GM19240 (cell line): ENCODE results near the gene L3MBTL4.
"Not testable (repeated sequence)": the region's sequence is repeated elsewhere in the genome, so short reads cannot be mapped to it uniquely, and the experiment has no call there.

Source experiments
- DNase-seq: peaks from one replicate; pipeline ENCODE4 v3.0.0; 2011; ENCODE audit warnings: low spot score; ENCODE audit not compliant: insufficient read length

Gene L3MBTL4

DNA sequence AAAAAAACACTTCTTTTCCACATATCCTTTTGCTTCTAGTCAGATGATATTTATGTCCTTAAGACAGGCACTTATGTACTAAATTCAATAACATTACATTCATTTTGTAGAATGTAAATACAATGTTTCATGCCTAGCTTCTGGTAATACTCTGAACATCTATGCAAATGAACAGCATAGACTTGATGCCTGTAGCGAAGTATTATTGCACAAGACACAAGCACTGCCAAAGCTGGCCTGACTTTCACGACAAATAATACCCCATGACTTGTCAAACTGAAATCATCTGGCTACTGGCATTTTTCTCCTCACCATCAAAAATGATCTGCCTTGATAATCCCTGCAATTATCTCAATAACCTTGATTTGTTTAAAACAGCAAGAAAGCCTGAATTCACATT lies 101.3 kb downstream of the L3MBTL4 start:
- no peak for DNase-seq

GRCh38 chr18:6311456-6312215 lies 103.1 kb downstream of the L3MBTL4 start:
- no peak for DNase-seq

DNA sequence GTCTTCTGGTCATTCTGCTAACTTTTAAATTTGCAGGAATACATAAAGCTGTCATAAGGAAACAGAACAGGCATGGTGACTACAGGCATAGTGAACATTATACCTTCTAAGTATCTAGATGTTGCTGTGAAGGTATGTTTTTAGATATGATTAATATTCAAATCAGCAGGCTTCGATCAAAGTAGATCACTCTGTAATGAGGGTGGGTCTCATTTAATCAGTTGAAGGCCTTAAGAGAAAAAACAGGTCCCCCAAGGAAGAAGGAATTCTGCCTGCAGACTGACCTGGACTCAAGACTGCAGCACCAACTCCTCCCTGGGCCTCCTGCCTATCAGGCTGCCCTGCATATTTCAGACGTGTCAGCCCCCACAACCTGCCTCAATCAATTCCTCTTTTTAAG lies 104.0 kb downstream of the L3MBTL4 start:
- no peak for DNase-seq

DNA sequence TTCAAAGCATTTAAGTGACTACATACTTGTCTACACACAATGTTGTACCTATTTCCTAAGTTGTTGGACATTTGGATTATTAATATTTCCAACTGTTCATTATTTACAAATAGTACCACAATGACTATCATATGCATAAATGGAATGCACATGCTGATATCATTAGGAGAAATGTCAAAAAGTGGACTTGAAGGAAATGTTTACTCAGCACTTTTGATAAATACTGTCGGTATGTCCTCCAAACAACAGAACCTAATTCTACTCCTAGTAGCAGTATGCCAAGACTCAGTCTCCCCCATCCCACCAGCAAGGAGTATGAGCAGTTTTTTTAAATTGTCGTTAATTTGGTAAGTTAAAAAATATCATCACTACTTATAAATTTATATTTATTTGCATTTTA lies 116.8 kb downstream of the L3MBTL4 start:
- DNase-seq: no peak

DNA sequence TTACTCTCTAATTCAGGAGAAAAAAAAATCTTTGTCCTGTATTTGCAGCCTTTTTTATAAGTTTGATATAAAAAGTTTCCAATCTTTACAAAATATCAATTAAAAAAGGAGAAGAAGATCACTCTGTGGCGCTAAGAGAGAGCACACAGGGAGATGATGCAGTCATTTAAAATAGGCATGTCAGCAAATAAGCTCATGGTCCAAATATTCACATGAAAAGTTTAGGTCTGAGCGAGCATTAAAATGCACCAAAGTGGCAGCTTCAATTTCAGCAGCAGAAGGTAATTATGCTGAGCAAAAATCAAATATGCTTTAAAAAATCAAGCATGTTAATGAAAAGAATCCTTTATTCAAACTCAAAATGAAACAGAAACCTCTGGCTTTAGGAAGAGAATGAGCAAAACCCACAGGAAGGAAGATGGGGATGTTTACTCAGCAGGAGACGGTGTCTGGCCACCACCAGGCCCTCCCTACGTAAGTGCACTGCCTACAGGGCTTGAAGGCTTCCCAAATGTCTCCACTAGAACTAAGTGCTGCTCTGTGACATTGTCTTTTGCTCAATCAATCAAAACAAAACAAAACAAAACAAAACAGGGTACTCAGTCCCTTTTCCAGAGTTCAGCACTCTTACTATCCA lies 120.4 kb downstream of the L3MBTL4 start:
- no peak for DNase-seq

DNA sequence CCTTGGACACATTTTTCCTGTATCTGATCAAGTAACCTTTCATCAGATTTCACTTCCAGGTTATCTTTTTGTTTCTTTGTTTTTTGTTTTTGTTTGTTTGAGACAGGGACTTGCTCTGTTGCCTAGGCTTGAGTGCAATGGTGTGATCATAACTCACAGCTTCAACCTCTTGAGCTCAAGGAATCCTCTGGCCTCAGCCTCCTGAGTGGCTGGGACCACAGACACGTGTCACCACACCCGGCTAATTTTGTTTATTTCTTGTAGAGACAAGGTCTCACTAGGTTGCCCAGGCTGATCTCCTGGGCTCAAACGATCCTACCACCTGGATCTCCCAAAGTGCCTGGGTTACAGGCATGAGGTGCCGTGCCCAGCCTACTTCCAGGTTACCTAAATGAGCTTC lies 124.9 kb downstream of the L3MBTL4 start:
- DNase-seq: no peak

GRCh38 chr18:6286585-6286984 lies 128.1 kb downstream of the L3MBTL4 start:
- DNase-seq: no peak

GRCh38 chr18:6284761-6285160 lies 129.9 kb downstream of the L3MBTL4 start:
- DNase-seq: no peak

DNA sequence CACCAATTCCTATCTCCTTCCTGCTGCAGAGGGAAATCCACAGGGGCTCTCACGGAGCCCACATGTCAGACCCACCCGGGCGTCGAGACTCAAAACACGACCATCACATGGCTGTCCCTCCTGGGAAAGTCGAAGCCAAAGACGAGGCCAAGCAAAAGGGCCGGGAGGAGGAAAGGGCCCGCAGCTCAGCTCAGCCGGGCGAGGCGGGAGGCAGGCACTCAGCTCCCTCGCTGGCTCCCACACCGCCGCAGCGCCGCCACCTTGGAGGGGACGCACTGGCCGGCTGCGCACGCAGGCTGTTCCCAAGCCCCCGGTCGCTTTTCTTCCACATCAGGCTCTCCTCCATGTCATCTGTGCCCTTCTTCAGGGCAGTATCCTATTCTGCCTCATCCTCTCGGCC lies 130.4 kb downstream of the L3MBTL4 start:
- DNase-seq: no peak

DNA sequence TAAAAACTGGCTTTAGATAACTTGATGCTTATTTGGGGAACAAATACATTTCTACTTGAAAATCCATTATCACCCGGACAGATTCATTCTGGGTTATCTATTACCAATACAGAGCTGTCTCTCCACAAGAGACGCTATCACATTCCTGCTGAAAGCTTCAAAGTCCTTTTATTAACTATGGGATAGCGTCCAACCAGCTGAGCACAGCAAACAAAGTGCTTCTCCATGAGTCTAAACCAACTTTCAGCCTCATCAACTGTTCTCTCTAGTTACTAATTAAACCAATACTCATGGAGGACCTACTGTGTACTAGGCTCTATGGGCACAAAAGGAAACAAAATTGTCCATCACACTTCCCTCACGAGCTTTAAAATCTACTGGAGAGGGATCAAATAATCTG lies 132.8 kb downstream of the L3MBTL4 start:
- DNase-seq: no peak

DNA sequence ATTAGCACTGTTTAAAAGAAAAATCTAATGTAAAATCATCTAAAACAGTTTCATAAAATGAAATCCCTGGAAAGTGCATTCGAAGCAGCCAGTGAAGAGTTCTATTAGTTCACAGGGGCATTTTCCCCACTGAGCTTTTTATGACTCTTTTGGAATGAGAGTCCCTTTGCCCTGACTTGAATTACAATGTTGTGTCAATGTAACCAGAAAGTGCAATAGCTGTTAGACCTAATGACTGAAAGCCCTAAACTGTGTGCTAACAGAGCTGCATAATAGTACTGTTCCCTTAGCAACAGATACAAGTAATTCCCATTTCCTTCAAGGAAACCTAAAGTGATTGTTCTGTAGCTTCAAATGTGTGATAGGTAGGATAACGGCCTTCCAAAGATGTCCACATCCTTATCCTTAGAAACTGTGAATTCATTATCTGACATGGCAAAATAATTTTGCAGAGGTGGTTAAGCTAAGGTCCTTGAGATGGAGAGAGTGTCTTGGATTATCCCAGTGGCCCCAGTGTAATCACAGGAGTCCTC lies 134.4 kb downstream of the L3MBTL4 start:
- DNase-seq: no peak

- no peak for DNase-seq
These were observed 135.4 kb downstream of the L3MBTL4 start for GRCh38 chr18:6279308-6279707.

DNA sequence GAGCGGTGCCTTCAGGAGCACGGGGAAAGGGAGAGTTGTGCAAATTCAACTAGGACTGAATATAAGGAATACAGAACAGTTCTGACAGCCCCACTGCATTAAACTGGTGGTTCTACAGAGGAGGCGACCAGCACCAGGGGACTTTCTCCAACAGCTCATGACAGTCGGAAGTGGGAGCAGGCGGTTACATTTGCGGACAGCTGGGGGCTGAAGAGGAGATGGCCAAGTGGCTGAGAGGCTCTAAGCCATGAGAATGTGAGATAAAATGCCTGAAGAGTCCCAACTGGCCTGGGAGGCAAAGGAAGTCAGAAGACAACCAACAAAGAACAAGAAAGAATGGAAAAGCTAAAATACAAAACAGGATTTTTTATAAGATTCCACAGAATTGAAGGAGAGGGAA lies 141.3 kb downstream of the L3MBTL4 start:
- DNase-seq: no peak

- not testable (repeated sequence) for DNase-seq
These were observed 142.6 kb downstream of the L3MBTL4 start for GRCh38 chr18:6272144-6272543.

GRCh38 chr18:6271585-6271984 lies 143.1 kb downstream of the L3MBTL4 start:
- DNase-seq: no peak

DNA sequence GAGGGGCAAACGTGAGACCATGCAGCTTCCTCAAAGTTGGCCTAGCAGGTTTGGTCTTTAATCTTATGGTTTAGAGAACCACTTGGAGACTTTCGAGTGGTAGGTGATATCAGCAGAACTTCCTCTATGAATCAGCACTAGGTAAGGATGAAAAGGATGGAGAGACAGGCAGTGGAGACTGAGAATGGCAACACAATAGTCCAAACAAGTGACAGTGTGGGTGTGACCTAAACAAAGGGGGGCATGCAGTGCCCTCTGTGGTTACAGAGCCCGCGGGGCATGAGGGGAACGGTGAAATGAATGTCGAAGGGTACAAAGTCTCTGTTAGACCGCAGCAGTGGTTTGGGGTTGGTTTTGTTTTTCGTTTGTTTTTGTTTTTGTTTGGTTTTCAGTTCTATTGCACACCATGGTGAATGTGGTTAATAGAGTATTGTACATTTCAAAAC lies 143.9 kb downstream of the L3MBTL4 start:
- DNase-seq: no peak

DNA sequence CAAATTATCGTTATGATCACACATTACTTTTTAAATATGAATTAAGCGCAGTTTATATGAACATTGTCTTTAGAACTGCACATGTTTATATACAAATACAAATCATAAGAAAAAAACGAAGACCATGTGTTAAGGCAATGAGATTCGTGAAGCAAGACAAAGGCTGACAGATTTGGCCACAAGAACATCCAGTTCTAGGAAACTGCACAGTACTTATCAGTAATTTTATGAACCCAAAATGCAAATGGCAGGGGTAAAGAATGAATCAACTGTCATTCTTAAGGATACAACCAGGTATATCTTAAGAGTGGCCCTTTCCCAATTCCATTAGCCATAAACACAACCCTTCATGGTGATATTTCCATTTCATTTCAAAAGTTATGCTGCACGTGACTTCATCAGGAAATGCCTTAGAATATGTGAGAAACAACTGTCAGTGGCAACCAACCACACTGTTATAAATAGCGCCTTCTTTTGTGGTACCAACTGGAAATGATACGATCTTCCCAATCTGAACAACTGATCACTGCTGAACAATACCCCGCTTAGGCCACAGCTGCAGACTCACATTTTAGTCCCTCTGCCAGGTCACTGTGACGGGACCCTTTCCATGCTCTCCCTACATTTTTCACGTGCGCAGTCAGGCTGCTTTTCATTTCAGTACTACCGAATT lies 144.9 kb downstream of the L3MBTL4 start:
- no peak for DNase-seq

DNA sequence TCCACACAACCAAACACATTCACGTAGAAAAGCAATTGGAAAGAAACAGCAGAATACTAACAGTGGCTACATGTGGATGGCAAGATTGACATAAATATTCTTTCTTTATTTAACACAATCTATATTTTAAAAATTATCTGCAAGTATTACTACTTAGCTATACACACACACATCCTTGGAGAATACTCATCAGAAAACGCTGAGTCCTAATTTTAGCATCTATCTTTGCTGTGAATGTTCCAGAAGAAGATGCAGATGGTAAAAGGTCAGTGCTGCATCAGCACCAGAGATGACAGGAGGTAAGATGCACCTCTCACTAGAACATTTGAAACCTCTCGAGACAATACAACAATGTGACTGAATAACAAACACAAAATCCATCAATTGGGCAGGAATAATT lies 148.5 kb downstream of the L3MBTL4 start:
- DNase-seq: no peak

DNA sequence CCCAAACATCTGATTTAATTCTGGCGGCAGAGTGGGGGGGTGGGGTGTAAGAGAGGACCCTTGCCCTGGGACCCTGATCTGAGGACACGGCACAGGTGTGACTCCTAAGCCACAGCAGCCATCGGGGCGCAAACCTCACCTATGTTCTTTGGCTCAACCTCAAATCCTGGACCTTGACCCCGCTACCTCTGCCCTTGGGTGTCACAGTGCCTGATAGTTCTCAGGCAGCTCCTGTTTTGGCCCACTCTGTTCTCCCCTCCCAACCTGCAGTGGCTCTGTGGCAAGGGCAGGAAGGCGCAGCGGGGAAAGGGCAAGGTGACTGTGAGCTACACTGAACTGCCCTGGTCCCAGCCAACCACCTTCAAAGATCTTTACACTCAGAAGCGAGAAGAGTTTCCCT lies 152.8 kb downstream of the L3MBTL4 start:
- DNase-seq: no peak

GRCh38 chr18:6259324-6259723 lies 155.4 kb downstream of the L3MBTL4 start:
- DNase-seq: not testable (repeated sequence)

DNA sequence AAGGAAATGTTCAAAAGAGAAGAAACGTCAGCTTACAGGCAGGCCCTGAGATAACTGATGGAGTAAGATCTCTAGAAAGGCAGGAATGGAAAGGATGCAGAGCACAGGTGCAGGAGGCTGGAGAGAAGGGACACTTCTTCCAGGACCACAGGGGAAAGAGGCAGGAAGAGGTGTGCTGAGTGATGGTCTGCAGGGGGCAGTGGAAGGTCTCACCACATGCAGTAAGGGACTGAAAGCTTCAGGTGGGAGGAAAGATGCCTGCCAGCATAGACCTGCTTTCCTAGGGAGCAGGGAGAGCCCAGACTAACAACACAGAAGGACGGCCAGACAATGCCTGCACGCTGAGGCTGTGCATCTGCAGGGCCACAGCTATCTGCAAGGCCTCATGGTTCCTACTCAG lies 156.8 kb downstream of the L3MBTL4 start:
- DNase-seq: no peak

DNA sequence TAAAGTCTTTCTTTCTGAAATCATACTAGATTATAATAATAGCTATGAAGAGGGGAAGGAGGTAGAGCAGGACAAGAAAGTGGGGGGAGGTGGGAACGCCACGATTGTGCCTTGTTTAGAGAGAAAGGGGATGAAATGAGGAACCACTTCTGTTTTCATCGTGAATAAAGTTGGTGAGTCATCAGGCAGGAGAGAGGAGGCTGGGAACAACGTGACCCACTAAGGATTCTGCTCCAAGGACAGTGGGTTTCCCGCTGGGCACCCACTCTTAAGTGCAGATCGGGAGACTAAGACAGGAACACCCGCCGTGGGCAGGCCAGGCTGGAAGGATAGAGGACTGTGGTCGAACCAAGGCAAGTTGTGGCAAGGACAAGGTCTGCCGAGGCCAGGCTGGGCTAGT lies 158.2 kb downstream of the L3MBTL4 start:
- no peak for DNase-seq
